ENCODE data around the gene MGLL.

Gene MGLL

DNA sequence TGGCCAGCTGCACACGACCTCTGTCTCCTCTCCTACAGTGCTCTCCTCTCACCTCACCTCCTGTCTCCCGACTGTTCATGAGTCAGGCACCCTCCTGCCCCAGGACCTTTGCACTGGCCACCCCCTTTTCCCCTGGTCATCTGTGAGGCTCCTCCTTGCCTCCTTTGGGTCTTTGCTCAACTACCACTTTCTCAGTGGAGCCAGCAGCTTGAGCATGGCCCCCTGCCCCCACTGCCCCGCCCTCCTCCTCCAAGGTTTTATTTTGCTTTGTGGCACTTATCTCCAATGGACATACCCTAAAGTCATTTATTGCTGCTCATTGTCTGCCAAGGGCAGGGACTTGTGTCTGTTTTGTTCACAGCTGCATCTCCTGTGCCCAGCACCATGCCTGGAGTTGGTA is 64.3 kb downstream of the MGLL start:
- DNase-seq (ENCODE audit: low read depth in 2 of 2), result no peak

DNA sequence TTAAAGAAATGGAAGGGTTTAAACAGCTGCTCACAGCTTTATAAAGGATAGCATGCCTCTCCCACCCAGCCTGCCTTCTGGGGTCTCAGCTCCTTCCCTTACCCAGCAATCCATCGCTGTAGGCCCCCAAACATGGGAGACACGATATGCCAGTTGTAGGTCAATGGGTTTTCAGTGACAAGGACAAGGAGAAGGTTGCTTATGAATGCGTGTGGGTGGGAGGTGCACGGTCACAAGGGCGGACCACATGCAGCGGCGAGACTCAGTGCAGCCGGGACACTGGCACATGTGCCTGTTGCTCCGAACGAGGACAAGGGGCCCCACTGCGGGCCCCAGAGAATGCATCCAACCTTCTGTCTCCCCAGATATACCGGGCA is 67.0 kb downstream of the MGLL start:
- no peak for DNase-seq (ENCODE audit: low read depth in 2 of 2)

DNA sequence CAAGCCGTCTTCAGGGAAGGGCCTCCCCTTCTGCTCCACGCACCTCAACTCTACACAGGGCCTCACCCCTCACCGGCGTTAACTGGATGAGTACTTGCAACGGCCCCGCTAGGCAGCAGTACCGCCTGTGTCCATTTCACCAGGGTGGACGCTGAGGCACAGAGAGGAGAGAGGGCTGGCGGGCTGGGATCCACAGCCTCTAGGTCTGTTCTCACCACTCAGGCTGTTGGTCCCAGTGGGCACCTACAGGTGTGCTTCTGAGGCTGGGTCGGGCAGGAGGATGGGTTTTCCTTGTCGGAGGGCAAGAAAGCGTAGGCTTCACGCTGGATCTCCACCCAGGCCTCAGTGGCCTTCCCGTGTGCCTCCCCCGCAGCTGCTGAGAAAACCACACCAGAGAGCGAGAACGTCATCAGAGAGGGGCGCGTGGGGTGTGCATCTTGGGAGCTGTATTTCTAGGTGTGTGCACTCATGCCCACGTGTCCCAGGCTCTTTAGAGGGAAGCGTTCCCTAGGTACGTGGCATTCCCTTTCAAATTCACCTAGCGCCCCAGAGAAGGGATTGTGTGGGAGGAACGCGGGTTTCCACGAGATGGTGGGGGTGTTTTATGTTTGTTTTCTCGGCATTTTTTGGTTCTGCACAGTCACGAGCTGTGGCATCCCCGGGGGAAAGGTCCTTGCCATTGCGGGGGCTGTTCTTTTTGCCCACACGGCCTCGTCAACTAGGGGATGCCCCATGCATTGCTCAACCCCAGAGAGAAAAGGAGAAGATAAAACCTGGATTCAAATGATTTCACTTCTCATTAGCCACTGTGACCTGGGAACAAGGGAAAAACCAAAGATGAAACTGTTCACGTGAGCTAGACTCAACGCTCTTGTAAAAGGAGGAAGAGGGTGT is 67.7 kb downstream of the MGLL start:
- DNase-seq (ENCODE audit: low read depth in 2 of 2), result peak in 1 of 2 donors; percentile 19

DNA sequence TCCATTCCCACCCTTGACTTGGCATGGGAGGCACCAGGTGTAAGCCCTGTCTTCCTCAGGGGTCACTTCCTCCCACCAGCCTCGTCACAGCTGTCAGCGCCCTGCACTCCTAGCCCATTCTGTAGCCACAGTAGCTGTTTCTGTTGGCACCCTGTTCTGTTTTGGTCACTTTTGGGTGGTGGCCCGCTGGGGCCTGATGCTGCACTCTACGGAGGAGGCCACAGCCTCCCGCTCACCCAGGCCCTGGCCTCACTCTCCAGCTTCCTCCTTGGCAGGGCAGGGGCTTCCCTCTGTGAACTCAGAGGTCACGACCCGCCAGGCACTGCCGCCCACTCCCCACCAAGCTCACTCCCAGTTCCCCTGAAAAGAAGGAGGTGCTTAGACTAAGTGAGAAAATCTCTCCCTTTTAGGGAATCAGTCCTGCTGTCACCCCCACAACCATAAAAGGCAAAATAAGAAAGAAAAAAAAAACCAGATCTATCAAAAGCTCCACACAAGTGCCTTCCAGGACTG is 68.4 kb downstream of the MGLL start:
- DNase-seq (ENCODE audit: low read depth in 2 of 2), result no peak

DNA sequence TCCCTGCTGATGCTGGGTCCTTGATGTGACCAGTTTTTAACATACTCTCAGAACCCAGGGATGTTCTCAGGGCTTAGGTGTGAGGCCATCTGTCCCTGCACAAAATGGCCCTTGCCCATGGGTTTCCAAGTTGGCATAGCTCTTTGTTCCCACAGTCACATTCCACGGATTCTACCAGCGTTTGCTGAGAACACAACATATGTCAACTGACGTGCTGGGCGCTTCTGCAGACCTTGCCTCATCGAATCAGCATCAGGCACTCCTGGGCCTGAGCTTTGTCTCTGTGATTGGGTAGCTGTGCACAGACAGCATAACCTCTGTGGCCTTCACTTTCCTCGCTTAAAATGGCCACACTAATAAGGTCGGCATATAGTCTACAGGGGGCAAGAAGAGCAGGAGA is 69.0 kb downstream of the MGLL start:
- DNase-seq (ENCODE audit: low read depth in 2 of 2), result no peak

DNA sequence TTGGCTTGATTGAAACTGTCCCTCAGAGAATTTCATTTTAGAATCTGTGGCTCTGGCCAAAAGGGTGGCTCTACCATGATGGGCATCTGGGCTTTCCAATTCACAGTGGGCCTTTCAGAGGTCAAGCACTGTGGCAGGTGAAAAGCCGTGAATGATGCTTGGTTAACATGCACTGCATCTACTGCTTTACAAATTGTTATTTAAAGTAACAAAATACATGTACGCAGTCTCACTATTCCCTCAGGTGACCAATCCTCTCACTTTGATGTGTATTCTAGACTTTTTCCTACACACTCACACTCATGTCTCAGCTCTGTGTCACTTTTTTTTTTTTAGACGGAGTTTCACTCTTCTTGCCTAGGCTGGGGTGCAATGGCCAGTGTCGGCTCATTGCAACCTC is 70.5 kb downstream of the MGLL start:
- DNase-seq (ENCODE audit: low read depth in 2 of 2), result no peak

DNA sequence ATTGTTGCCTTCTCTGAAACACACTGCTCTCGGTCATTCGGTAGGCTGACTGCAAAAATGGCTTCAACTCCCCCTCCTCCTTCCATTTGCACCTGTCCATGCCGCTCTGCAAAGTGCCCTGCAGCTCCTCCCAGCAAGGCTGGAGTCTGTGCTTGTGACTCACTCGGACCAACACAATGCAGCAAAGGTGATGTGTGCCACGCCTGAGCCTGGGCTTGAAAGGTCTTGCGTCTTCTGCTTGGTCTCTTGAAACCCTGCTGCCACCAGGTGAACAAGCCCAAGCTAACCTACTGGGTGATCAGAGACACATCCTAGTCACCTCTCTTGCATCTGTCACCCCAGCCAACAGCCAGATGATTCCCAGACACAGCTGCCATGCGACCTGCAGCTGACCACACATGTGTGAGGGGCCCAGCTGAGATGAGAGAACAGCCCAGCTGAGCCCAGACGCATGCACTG is 71.1 kb downstream of the MGLL start:
- DNase-seq (ENCODE audit: low read depth in 2 of 2), result no peak

DNA sequence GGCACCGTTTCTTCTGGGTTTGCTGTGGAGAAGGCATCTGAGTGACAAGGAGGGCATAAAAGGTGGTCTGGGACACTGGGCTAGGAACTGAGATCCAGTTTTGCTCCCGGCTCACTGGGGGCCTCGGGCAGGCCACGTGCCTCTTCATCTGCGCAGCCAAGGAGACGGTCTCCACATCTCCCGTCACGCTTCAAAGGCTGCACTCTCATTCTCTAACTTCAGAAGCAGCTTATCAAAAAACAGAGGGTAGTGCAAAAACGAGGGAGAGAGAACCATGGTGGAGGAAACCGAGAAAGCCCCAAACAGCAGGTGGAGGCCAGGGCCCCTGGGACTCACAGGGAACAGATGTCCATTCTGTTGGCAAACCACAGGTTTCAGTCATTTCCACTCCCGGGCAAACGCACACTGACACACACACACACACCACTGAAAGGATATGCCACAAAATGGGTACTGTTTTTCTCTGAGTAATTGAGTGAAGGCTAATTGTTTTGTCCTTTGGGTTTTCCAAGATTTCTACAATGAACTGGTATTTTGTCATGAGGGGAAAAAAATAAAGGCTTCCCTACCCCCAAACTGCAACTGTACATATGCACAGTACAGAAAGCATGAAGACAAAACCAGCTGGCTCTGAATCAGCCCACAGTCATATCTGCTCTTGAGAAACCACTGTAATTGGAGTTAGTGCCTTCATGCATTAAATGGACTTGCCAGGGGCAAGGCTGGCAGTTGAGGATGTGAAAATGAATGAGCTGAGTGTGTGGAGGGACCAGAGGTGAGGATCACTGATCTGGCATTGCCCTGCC is 71.9 kb downstream of the MGLL start:
- DNase-seq (ENCODE audit: low read depth in 2 of 2), result no peak

DNA sequence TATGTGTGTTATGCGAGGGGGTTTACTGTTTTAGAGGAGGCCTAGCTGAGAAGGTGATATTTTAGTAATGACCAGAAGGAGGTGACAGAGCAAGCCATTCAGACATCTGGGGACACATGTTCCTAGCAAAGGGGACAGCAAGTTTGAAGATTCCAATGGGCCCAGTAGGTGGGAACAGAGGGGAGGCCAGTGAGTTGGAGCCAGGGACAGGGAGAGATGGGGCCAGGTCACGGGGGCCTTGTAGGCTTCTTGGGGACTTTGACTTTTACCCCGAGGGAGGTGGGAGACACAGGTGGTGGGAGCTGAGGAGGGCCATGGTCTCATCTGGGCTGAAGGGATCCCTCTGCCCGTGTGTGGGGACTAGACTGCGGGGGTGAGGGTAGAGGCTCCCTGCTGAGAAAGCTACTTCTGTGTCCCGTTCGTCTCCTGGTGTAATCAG is 72.5 kb downstream of the MGLL start:
- no peak for DNase-seq (ENCODE audit: low read depth in 2 of 2)

DNA sequence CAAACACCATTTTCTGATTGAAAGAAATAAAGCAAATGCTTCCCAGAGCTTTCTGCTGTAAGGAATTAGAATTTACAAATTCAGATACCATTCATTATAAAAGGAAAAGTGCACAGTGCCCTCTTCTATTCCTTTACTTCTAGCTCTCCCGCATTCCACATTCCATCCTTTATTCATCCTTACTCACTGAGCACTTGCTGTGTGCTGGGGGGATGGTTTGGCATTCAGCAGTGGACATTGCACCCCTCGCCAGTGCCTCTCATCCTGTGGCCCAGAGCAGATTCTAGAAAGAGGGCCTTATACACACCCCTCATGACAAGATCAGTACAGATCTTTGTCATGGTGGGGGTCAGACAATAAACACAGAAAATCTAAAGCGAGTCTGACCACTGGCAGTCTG is 73.0 kb downstream of the MGLL start:
- DNase-seq (ENCODE audit: low read depth in 2 of 2), result no peak

DNA sequence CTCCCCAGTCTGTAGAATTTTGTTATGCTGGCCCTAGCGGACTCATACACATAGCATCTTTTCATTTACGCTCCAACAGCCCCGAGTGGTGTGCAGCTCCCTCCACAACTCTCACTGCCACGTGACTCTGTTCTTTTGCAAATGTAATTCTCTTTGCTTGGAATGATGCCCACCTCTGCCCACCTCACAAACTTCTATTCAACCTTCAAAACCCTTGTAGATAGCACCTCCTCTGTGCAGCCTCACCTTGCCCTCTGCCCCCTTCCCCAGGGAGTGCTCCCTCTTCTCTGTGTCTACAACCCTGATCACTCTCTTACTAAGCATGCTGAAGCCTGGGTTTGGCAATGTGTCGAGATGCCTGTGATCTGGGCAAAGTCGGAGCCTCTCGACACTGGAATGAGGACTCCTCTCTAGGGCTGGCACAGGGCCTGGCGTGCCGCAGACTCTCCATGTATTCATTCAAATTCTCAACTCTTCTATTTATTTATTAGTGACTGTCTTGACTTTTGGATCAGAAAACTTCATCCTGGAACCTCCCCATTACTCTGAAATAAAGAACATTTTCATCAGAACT is 73.5 kb downstream of the MGLL start:
- no peak for DNase-seq (ENCODE audit: low read depth in 2 of 2)

DNA sequence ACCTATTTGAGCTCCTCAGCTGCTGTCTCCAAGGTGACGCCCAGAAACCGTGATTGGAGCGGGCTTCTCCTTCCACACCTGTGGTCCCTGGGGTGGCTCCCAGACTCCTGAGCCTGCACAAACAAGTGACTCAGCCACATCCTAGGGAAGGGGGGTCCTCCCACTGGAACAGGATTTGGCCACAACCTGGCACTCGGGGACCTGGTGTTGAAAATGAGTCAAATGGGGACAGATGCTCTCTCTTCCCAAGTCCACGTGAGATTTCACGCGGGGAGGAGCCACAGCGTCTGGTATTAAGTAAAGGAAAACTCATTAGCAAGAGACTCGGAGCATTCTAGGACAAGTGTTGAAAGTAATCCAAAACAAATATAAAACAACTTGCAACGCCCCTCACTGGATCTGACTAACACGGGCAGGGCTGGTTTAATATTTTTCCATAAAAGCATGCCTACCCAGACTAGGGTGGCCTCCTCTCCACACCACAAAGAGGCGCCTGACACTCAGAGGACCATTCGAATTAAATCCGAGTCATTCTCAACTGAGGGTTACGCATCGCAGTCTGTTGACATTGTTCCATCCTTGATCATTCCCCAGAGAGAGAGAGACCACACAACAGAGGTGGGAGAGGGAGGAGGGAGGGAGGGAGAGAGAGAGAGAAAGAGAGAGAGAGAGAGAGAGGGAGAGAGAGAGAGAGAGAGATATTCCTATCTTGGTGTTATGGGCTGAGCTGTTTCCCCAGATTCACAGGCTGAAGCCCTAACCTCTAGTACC is 74.4 kb downstream of the MGLL start:
- no peak for DNase-seq (ENCODE audit: low read depth in 2 of 2)

DNA sequence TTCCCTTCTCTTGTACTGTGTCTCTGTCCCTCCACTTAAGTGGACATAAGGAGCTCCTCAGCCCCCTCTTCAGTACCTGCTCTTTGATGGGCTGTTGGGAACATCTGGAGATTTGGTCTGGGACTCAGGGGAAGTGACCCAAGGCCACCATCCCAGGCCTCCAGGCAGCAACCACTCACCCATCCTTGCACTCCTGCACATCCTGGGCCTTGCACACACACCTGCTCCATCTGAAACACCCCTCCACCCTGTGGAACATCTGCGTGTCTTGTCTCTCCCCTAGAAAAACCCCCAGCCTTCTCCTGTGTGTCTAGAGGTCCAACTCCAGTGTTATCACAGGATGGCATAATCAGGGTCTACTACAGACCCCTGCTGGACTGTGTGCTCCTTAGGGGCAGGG is 75.2 kb downstream of the MGLL start:
- no peak for DNase-seq (ENCODE audit: low read depth in 2 of 2)

DNA sequence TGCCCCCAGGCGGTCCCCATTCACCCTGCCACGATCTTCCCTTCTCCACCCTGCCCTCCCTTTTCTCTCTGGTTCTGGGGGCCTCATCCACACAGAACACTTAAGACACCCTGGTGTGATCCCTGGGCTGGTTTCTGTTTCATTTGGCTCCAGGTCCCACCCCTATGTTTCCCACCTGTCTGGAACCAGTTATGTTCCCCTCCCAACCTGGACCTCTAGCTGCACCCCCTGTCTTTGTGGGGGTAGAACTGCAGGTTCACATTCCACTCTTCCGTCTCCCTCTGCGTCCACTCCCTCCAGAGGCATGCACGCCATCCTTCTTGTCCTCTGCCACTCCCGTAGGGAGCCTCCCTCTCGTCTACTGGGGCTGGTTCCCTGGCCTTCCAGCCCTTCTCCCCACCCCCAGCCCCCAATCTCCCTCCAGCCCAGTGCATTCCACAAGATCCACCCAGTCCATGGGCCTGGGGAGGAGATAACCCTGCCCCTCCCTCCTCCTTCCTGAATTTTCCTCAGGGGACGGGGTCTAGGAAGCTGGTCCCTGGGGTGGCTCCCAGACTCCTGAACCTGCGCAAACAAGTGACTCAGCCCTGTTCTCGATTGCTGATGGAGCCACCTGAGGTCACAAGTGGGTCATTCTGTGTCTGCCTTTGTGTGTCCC is 75.8 kb downstream of the MGLL start:
- DNase-seq (ENCODE audit: low read depth in 2 of 2), result no peak

DNA sequence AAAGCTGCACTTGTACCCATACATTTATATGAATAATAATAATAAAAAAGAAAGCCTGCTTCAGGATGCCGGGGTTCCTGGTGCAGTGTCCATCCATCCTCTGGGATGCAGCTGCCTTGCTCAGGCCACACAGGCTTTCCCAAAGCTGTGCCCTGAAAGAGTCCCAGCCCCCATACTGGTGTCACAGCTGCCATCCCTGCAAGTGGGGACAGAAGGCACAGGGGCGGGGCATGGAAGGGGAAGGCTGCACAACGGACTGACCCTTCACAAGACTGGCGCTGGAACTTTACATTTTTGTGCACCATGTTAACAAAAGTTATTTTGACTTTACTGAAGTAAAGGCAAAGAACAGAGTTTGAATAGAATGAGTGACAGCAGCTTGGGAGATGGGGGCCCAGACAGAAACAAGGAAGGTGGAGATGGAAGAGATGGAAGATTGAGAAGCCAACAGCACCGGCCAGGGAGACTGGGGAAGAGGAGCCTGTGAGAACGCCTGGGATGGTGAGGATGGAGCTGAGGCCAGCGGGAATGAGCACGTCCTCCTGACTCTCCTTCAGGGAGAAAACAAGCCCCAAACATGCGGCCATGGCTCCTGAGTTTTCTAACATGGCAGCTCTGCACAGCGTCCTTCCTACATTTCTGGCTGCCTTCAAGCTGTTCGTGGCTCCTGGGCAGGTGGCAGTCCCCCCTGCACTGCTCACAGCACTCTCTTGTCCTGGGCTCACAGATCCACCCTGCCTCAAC is 76.5 kb downstream of the MGLL start:
- DNase-seq (ENCODE audit: low read depth in 2 of 2), result no peak

DNA sequence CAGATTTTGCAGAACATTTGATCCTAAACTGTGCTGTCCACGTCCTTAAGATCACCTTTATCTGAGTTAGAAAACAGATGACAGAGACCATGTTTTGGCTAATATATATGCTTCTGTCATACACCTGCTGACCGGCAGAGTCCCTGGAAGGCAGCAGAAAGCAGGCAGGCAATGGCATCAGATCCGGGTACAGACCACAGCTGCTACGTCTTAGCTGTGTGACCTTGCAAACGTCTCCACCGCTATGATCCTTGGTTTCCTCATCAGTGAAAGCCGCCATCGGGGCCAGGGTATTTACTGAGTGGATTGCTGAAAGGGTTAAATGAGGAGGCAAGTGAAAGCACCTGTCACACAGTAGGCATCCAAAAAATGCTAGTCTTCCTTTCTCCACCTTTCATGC is 77.4 kb downstream of the MGLL start:
- DNase-seq (ENCODE audit: low read depth in 2 of 2), result no peak

DNA sequence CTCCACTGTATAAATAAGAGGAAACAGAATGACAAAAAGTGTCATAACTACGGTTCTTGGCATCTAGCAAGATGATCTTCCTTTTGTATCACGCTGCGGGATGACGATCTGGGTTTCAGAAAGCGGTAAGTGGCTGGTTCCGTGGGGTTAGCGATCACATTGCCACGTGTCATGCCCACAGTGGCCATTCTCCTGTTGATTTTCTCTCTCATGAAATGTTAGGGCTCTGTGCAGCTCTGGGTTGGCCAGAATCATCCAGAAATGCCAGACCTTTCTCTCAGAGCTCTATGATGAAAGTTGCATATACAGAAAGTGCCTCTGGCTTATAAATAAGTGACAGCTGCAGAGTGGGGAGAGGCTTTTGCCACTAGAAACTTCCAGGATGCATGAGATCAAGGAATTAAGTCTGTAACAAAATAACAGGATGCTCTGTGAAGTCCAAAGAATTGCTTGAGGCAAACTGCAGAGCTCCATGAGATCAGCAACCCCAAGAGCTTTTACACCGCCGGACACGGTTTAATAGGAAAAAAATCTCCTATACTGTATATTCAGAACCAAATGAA is 78.0 kb downstream of the MGLL start:
- DNase-seq (ENCODE audit: low read depth in 2 of 2), result no peak

DNA sequence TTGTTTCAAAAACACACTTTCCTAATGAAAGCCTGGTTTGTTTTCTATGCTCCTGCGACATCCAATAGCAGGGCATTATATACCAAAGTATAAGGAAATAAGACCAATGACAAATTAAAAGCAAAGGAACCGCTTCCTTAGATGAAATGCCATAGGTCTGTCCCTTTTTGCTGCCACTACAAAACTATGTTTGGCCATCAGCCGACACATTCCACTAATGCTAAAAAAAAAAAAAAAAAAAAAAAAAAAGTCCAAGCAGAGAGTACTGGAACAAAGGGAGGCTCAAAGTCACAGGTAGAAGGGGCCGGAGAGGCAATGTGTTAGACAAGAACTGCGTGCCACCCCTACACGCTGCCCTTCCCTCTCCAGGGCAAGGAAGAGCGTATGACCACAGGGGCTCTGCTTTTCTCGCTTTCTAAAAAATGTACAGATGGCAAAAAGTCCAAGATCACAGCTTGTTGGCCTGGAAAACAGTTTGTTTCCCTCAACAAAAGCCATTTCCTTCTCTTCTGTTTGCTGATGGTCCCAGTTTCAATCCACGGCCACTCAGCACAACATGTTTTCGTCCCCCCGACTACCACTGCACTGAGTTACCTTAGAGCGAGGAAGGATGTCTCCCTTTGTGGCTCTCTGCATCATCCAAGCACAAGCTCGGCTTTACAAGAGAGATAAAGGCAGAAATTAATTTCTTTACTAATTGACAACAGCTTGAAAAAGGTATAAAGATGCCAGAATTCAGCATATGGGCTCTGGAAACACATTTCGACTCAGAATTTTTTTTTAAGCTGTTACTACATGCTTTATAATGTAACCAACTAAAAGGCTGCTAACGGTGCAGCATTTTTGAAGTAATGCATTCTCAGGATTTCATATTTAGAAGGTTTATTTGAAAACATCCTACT is 78.7 kb downstream of the MGLL start:
- no peak for DNase-seq (ENCODE audit: low read depth in 2 of 2)

DNA sequence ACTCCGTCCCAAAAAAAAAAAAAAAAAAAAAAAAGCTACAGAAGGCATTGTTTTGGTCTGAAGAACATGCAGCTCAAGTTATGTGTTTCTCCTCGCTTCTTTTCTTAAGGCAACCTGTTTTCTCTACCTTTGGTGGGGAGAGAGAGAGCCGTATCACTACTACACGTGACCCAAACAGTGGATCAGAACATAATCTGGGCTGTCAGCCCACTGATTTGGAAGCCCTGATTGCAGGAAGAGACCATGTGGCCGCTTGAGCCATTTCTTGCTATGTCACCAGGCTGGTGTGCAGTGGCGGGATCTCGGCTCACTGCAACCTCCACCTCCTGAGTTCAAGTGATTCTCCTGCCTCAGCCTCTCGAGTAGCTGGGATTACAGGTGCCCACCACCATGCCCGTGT is 79.7 kb downstream of the MGLL start:
- DNase-seq (ENCODE audit: low read depth in 2 of 2), result no peak

Measured in stimulated activated CD4-positive, alpha-beta T cell treated with anti-CD3 and anti-CD28 coated beads, Interleukin-15, amount 100 ng/mL, for 48 hours (primary cell).